ENCODE results near the gene CISD3.

The CISD3 gene

GRCh38 chr17:38728290-38728831 is 1.8 kb upstream of the CISD3 start:
- no peak for DNase-seq (ENCODE audit: low read depth)

- no peak for DNase-seq (ENCODE audit: low read depth)
Observed at GRCh38 chr17:38729368-38729885, 714 bp upstream of the CISD3 start.

DNA sequence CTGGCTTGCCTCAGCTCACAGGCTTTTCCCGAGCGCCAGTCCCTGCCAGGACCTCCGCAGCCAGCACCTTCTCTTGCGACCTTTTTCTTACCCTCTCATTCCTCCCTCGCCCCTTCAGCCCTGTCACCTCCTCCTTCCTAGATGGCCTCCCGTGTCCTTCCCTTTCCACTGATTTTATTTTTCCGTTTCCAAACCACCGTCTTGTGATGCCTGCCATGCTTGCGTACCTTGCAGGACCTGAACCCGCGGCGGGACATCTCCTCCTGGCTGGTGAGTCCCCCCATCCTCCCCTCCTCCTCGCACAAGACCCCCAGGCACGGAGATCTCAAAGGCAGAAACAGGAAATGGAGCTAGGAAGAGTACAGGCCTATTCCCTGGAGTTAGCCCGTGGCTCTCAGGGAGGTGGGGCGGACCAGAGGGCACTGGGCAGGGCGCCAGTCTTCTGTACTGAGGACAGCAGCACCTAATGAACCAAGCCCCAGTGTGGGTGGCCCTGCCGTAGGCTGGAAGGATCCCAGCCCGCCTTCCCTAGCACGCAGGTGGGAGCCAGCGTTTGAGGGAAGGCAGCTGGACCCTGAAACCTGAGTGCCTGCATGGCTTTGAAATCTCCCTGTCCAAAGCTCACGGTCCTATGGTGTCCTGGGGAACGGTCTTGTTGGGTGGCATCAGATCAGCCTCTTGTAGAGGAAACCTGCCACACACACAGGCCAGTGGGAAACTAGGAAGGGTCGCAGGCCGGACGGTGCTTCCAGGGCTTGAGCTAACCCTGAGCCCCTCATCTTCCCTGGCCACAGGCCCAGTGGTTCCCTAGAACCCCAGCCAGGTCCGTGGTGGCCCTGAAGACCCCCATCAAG is 612 bp downstream of the CISD3 start:
- DNase-seq (ENCODE audit: low read depth), result no peak

DNA sequence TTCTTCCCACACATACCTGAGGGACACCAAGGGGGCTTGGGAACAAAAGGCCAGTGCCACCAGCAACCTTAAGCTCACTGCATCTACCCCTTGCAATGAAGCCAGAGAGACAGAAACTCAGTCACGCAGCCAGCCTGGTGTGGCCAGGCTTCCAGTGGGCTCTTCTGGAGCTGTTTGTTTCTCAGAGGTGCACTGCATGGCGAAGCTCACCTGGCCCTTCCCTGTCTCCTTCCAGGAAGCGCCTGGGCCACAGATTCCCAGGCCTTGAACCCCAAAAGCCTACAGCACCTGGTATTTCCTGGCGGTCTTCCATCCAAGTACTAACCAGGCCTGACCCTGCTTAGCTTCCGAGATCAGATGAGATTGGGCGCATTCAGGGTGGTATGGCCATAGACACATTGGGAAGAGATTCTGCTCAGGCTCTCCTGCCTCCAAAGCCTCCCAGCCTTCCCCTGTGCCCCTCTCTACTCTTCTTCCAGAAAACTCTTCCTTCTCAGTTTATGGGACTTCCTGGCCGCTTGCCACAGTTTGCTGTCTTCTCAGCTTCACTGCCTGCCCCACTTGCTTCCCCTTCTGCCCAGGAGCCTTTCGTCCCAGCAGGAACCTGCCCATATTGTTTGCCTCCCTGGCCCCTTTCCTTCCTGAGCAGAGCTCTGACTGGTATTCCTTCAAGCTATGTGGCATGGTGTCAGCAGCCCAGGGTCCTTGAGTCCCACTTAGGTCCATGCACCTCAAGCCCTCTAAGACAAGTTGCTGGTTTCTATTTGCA is 1.6 kb downstream of the CISD3 start:
- DNase-seq (ENCODE audit: low read depth), result no peak

DNA sequence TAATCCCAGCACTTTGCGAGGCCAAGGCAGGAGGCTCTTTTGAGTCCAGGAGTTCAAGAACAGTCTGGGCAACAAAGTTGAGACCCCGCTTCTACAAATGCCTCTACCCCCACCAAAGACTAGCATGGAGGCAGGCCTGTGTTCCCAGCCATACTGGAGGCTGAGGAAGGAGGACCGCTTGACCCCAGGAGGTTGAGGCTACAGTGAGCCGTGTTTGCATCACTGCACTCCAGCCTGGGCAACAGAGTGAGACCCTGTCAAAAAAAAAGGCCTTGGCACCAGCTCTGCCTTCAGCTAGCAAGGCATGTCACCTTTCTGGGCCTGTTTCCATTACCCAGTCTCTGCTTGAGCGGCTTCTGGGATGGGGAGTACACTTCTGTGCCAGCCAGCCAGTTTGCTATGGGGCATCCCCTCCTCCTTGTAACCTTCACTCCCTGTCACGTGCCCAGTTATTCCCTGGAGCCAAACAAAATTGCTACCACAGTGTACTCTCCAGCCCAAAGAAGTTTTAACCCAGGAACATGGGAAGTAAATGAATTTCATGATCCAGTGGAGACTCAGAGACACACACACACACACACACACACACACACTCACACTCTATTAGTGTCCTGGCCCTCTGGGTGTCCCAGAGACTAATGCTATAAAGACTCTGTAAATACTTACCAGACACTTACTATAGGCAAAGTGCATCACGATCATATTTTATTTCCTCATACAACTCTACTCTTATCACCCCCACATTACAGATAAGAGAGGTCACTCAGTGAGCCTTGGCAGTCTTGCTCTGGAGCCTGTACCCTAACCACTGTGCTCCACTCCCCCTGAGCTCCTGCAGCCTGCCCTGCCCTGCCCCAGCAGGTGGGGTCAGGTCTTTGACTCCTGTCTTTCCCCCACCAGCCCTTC is 2.5 kb downstream of the CISD3 start:
- DNase-seq (ENCODE audit: low read depth), result no peak

GRCh38 chr17:38733282-38733981 is 3.3 kb downstream of the CISD3 start:
- DNase-seq (ENCODE audit: low read depth), result no peak

GRCh38 chr17:38733982-38734973 is 4.1 kb downstream of the CISD3 start:
- DNase-seq (ENCODE audit: low read depth), result no peak

DNA sequence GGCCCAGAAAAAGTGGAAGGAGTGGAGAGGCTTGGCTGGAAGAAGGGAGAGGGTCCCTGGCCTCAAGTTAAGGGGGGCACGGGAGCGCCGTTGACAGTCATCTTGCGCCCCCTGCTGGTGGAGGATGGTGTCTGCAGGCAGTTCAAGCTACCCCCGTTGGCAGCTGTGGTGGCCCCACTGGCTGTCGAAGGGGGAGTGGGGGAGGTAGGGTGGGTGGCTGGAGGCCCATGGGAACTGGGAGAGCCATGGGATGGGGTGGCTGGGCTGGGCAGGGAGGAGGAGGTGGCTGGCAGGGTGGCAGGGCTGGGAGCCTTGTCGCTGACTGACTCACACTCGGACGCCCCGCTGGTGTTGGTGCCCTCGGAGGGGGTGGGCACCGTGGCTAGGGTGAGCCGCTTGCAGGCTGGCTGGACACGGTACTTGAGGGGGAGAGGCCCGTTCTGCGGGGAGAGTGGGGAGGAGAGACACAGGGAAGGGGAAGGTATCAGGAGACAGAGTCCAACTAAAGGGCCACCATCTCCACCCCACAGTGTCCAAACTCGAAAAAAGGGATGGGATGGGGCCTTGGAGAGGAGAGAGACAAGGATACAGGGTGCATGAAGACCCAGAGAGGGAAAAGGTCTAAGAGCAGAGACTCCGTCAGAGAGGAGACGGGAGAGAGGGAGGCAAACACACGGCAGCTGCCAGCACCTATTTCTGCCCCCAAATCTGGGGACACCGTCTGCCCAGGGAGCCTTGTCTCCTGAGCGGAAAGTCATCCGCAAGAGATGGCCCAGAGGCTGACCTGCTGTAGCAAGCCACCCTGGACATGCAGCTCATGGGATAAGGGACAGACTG is 5.2 kb downstream of the CISD3 start:
- no peak for DNase-seq (ENCODE audit: low read depth)

- no peak for DNase-seq (ENCODE audit: low read depth)
Observed at GRCh38 chr17:38738007-38738662, 8.0 kb downstream of the CISD3 start.

- no peak for DNase-seq (ENCODE audit: low read depth)
Observed at GRCh38 chr17:38738686-38739085, 8.5 kb downstream of the CISD3 start.

DNA sequence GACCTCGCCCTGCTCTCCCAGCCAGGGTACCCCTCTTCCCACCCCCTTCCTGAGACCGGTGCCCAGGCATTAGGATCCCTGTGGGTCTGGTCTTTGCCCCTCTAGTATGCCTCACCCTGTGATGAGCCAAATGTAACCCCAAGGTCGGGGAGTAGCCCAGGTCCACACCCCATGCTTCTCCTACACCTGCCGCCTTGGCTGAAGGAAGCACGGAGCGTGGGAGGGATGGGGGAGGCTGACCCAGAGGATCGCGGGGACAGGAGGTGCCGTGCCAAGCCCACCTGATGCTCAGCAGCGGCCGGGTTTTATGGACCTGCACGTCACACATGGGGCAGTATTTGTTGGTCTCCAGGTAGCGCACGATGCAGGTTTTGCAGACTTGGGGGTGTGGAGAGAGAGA is 9.2 kb downstream of the CISD3 start:
- no peak for DNase-seq (ENCODE audit: low read depth)

DNA sequence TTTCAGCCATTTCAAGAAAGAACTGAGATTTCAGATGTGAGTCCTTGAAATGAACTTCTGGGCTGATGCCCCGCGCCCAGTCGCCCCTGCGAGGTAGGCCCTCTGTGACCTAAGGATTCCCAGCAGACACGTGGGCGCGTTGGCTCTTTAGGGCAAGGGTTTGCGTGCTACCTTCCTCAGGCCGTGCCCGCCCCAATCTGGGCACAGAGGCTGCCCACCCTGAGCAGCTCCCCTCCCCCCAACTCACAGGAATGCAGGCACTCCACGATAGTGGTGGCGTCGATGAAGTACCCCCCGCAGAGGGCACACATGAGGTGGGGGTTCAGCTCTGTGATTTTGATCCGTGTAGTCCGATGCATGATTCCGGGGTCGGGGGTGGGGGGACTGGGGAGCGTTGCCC is 9.9 kb downstream of the CISD3 start:
- no peak for DNase-seq (ENCODE audit: low read depth)

DNA sequence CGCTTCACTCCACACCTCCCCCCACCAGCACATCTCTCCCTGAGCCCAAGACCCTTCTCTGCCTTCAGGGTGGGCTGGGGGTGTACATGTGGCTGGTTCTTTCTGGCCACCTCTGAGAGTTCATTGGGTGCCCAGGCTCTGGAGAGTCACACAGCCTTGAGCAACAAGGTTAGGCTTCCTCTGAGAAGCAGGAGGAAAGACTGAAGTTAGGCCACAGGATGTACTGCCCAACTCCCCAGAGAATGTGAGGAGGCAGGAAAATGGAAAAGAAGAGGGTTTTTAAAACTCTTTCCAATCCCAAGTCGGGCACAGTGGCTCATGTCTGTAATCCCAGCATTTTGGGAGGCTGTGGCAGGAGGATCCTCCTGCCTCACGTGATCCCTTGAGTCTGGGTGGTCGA is 10.7 kb downstream of the CISD3 start:
- DNase-seq (ENCODE audit: low read depth), result no peak

- DNase-seq (ENCODE audit: low read depth), result no peak
Observed at GRCh38 chr17:38741461-38741860, 11.3 kb downstream of the CISD3 start.

DNA sequence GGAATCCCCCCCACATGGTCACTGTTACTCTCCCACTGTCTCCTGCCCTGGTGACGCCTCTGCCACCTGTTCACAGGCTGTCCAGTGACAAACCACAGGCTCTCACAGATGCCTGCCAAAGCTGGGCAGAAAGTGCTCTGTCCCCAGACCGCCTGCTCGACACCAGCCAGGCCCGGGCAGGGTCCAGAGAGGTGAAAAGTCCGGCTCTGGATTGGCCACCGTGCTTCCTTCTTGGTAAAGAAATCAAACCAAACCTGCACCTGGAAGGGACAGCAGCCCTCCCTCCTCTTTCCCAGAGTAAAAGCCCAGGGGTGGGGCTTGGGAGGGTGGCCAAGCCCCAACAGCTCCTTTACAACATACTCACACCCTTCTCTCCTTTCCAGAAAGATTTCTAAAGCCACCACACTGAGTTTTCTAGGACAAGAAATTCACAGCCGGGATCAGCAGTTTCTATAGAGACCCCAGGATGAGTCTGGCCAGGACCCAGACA is 11.8 kb downstream of the CISD3 start:
- DNase-seq (ENCODE audit: low read depth), result no peak

DNA sequence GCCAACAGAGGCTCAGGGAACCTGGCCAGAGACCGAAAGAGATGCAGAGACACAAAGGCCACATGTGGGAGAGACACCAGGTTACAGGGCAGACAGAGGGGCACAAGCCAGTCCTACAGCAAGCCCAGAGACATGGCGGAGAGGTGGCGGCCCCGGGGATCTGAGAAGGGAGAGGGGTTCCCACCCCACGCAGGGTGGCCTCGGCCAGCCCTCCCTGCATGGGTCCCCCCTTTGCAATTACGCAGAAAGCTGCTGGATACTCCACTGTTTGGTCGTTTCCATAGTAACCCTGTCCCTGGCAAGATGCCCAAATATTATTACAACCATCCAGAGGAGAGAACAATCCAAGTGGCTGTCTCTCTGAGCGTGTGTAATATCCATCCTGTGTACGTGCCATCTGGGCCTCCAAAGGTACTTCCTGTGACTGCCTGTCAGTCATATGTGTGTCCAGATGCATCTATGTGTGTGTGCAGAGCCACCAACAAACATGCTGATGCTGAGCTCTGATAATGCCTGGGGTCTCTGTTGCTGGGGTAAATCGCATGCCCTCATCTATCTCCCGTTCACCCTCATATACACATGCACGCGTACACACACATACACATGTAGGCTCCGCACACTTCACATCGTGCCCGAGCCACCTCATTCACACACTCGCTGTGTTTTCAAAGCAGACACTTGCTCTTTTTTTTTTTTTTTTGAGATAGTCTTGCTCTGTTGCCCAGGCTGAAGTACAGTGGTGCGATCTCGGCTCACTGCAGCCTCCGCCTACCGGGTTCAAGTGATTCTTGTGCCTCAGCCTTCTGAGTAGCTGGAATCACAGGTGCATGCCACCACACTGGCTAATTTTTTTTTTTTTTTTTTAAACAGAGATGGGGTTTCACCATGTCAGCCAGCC is 12.5 kb downstream of the CISD3 start:
- DNase-seq (ENCODE audit: low read depth), result peak; percentile 76

DNA sequence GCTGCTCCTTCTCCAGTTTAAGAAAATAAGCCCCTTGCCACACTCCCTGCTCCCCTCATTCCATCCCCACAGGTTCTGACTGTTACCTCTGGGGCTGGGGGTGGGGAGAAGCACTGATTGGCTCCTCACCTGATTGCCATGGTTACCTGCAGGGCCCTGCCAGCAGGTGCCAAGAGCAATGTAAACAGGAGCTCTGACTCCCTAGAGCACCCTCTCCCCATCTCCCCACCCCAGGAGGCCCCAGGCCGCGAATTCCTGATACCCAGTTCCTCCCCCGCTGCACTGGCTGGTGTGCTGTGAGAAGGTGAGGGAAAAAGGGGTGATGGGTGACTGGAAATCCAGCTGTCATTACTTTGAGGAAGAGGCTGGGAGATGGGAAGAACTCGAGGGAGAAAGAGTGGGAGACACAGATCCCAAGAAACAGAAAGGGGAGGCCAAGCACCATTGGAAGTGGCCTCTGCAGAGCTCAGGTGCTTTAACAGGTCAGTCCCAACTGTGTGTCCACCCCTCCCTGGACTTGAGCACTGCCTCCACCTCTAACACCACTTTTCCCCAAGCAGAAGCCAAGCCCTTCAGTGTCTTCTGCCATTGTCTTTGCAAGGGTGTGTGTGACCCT is 13.5 kb downstream of the CISD3 start:
- no peak for DNase-seq (ENCODE audit: low read depth)
